HK-2 (cell line): ENCODE results near the gene CTDSPL.
"Not testable (repeated sequence)": the region's sequence is repeated elsewhere in the genome, so short reads cannot be mapped to it uniquely, and the experiment has no call there.

Experiments used
- DNase-seq: peaks from one replicate; pipeline ENCODE4 v3.0.0-alpha.2; 2018; ENCODE audit not compliant: unreplicated experiment

Gene CTDSPL

GRCh38 chr3:37861620-37862041 lies at the start of gene CTDSPL:
TSS of gene CTDSPL (plus strand) at chr3:37861880. CDS start at chr3:37862200, 320 bp downstream.
- peak; percentile 56 for DNase-seq

- no peak for DNase-seq
Observed at GRCh38 chr3:37812499-37812896, 49.2 kb upstream of the CTDSPL start.

GRCh38 chr3:37813403-37813802 lies 48.3 kb upstream of the CTDSPL start:
- DNase-seq, result no peak

- no peak for DNase-seq
Observed at GRCh38 chr3:37814547-37814946, 47.1 kb upstream of the CTDSPL start.

GRCh38 chr3:37815156-37815555 lies 46.5 kb upstream of the CTDSPL start:
- not testable (repeated sequence) for DNase-seq

- no peak for DNase-seq
Observed at GRCh38 chr3:37816271-37816670, 45.4 kb upstream of the CTDSPL start.

- no peak for DNase-seq
Observed at GRCh38 chr3:37819591-37819990, 42.1 kb upstream of the CTDSPL start.

GRCh38 chr3:37820286-37820685 lies 41.4 kb upstream of the CTDSPL start:
- no peak for DNase-seq

- no peak for DNase-seq
Observed at GRCh38 chr3:37823189-37823588, 38.5 kb upstream of the CTDSPL start.

GRCh38 chr3:37824090-37824953 lies 37.4 kb upstream of the CTDSPL start:
- no peak for DNase-seq

GRCh38 chr3:37824954-37825328 lies 36.7 kb upstream of the CTDSPL start:
- no peak for DNase-seq

- DNase-seq, result no peak
Observed at GRCh38 chr3:37825744-37826400, 35.8 kb upstream of the CTDSPL start.

GRCh38 chr3:37826502-37826901 lies 35.2 kb upstream of the CTDSPL start:
- no peak for DNase-seq

GRCh38 chr3:37826933-37827332 lies 34.7 kb upstream of the CTDSPL start:
- DNase-seq, result no peak

GRCh38 chr3:37832480-37832879 lies 29.2 kb upstream of the CTDSPL start:
- DNase-seq, result no peak

- no peak for DNase-seq
Observed at GRCh38 chr3:37833302-37834186, 28.1 kb upstream of the CTDSPL start.

- no peak for DNase-seq
Observed at GRCh38 chr3:37836589-37836988, 25.1 kb upstream of the CTDSPL start.

GRCh38 chr3:37847689-37848088 lies 14.0 kb upstream of the CTDSPL start:
- DNase-seq, result no peak

GRCh38 chr3:37849146-37849923 lies 12.3 kb upstream of the CTDSPL start:
- DNase-seq, result no peak

GRCh38 chr3:37852097-37852496 lies 9.6 kb upstream of the CTDSPL start:
- DNase-seq, result no peak

GRCh38 chr3:37852771-37853170 lies 8.9 kb upstream of the CTDSPL start:
- DNase-seq, result no peak
